HepG2 (cell line): Measurements from ENCODE around the gene PPA2. TPM values are rescaled to one million over a fixed set of nuclear protein-coding genes. Genes with fewer than 3 reads are reported as not detected.

Experiments used
- ATAC-seq: fragments of 200-7000 bp; cut with Tn5 transposase; 3 replicates; pipeline ENCODE4 v1.9.1; 2020; ENCODE audit warnings: mild to moderate bottlenecking, moderate library complexity
- BruUV-seq: library from RNA; stranded (reverse); fragments of 400-500 nt; replicated peaks from 2 replicates; lab custom pipeline; 2021; lab: Mats Ljungman, UMichigan
- CTCF ChIA-PET: fragments of 300-600 bp; formaldehyde crosslinking; extraction: SDS; loops from one replicate; lab custom pipeline; 2021; ENCODE audit warnings: low total read pairs, inconsistent platforms, low intra/inter-chr PET ratio; lab: Yijun Ruan, JAX
- POLR2A ChIA-PET: fragments of 350-600 bp; sonication (Branson Sonifier 250); formaldehyde crosslinking; loops from one replicate; lab custom pipeline; 2020; ENCODE audit warnings: antibody characterized with exemption, inconsistent platforms; lab: Yijun Ruan, JAX
- DNase-seq: peaks from one replicate; pipeline ENCODE4 v3.0.0-alpha.2; 2015; ENCODE audit warnings: low spot score
- FAIRE-seq: peaks from 3 replicates; lab custom pipeline; 2011; peaks lifted over from hg19 to GRCh38; lab: Jason Lieb, UNC
- H2AFZ ChIP-seq: one replicate; pipeline ENCODE4 v1.6.1; 2011; ENCODE audit warnings: low read length, inconsistent platforms
- H3K27ac ChIP-seq: fragments of 300-600 bp; 3 replicates; pipeline ENCODE4 v1.8.0; 2011; ENCODE audit warnings: mixed run types, mild to moderate bottlenecking, mixed read lengths, low read length, inconsistent platforms; ENCODE audit not compliant: insufficient read depth; ENCODE audit errors: extremely low read length
- H3K27me3 ChIP-seq, 2 experiments: fragments of 200-600 bp in 1 of 2; 2 replicates in 1 of 2; 3 replicates in 1 of 2; pipeline versions ENCODE4 v1.6.0 to v1.8.0; 2011; ENCODE audit warnings: low read length in 2 of 2, mild to moderate bottlenecking in 2 of 2, moderate library complexity in 2 of 2, inconsistent platforms in 1 of 2; ENCODE audit not compliant: insufficient read depth in 2 of 2, control insufficient read depth in 1 of 2
- H3K36me3 ChIP-seq, 2 experiments: fragments of 200-600 bp in 1 of 2; replicated peaks in 1 of 2; 2 replicates in 1 of 2; 3 replicates in 1 of 2; pipeline versions ENCODE4 v1.5.1 to v1.8.0; 2011; ENCODE audit warnings: low read length in 2 of 2, inconsistent platforms in 1 of 2; ENCODE audit not compliant: insufficient read depth in 2 of 2, control insufficient read depth in 1 of 2
- H3K4me1 ChIP-seq: 2 replicates; pipeline ENCODE4 v1.5.1; 2012; ENCODE audit warnings: low read length, inconsistent platforms; ENCODE audit not compliant: insufficient read depth
- H3K4me2 ChIP-seq: 2 replicates; pipeline ENCODE4 v1.6.0; 2011; ENCODE audit warnings: low read depth, low read length, inconsistent platforms
- H3K4me3 ChIP-seq, 3 experiments: fragments of 200-600 bp in 1 of 3; sonication (generic), shearing (Covaris generic) in 1 of 3; replicated peaks in 1 of 3; 2 replicates each; pipeline ENCODE4 v1.5.1; 2011 to 2016; ENCODE audit warnings: low read length in 3 of 3, inconsistent platforms in 2 of 3, low read depth in 2 of 3, mild to moderate bottlenecking in 2 of 3, control low read depth in 1 of 3, mixed read lengths in 1 of 3; ENCODE audit not compliant: insufficient read depth in 1 of 3
- H3K79me2 ChIP-seq: one replicate; pipeline ENCODE4 v1.6.1; 2011; ENCODE audit warnings: low read length, inconsistent platforms; ENCODE audit not compliant: insufficient read depth
- H3K9ac ChIP-seq: 2 replicates; pipeline ENCODE4 v1.6.0; 2011; ENCODE audit warnings: mild to moderate bottlenecking, low read depth, low read length, inconsistent platforms; ENCODE audit not compliant: insufficient read depth
- H3K9me3 ChIP-seq: 2 replicates; pipeline ENCODE4 v1.5.1; 2012; ENCODE audit warnings: mild to moderate bottlenecking, low read length
- H4K20me1 ChIP-seq: 2 replicates; pipeline ENCODE4 v1.6.0; 2011; ENCODE audit warnings: inconsistent platforms, mild to moderate bottlenecking, low read length, moderate library complexity; ENCODE audit not compliant: insufficient read depth
- CCAR2 ChIP-seq: fragments of 200-400 bp; formaldehyde crosslinking; optimal IDR thresholded peaks from 2 replicates; pipeline ENCODE3; 2018; ENCODE audit warnings: low read depth, mild to moderate bottlenecking, low read length, moderate library complexity
- DR1 ChIP-seq: sonication (generic); formaldehyde crosslinking; IDR thresholded peaks from 2 replicates; pipeline ENCODE4 v1.8.0; 2021; ENCODE audit warnings: mild to moderate bottlenecking, missing genetic modification reagents, inconsistent platforms
- KLF9 ChIP-seq: IDR thresholded peaks from 2 replicates; pipeline ENCODE4 v1.6.1; 2016; ENCODE audit warnings: low read depth
- MAFF ChIP-seq: IDR thresholded peaks from 2 replicates; pipeline ENCODE4 v1.6.1; 2011; ENCODE audit warnings: low read depth, low read length, improper control_type of control experiment
- PAF1 ChIP-seq: IDR thresholded peaks from 2 replicates; pipeline ENCODE4 v1.6.1; 2016; ENCODE audit warnings: missing genetic modification reagents, missing compliant biosample characterization
- SIN3A ChIP-seq: IDR thresholded peaks from 2 replicates; pipeline ENCODE4 v1.6.1; 2011; ENCODE audit warnings: low read depth, mild to moderate bottlenecking, control low read depth, low read length, borderline replicate concordance
- ZFP41 ChIP-seq: sonication (generic); formaldehyde crosslinking; IDR thresholded peaks from 2 replicates; pipeline ENCODE4 v1.4.0; 2020; ENCODE audit warnings: mild to moderate bottlenecking, missing genetic modification reagents, borderline replicate concordance
- ZNF383 ChIP-seq: sonication (generic); formaldehyde crosslinking; IDR thresholded peaks from 2 replicates; pipeline ENCODE4 v1.4.0; 2020; ENCODE audit warnings: missing genetic modification reagents, mild to moderate bottlenecking, borderline replicate concordance
- ZNF550 ChIP-seq: sonication (generic); formaldehyde crosslinking; IDR thresholded peaks from 2 replicates; pipeline ENCODE4 v1.4.0; 2020; ENCODE audit warnings: mild to moderate bottlenecking, missing genetic modification reagents, borderline replicate concordance
- ZNF792 ChIP-seq: IDR thresholded peaks from 2 replicates; pipeline ENCODE4 v1.6.1; 2016
- WGBS: methylation state at CpG from one replicate; pipeline ENCODE4 v1.1.6; 2017; ENCODE audit warnings: low lambda C conversion rate; 5-methylcytosine and 5-hydroxymethylcytosine counted together
- in situ Hi-C: cut with HindIII; loops from 2 replicates; pipeline ENCODE4 v1.10.0; 2017; ENCODE audit warnings: low pct_unique_long_range_greater_than_20kb; ENCODE audit not compliant: extremely low pct_ligation_motif_present
- intact Hi-C: fragments of 100-400 bp; cut with micrococcal nuclease; formaldehyde crosslinking; loops from one replicate; pipeline ENCODE4 v1.10.0; 2022; ENCODE audit not compliant: unreplicated experiment
- polyA plus RNA-seq, 8 experiments: library from polyadenylated mRNA; depleted of rRNA in 3 of 8; stranded (reverse) in 7 of 8; unstranded in 1 of 8; fragments of >200 nt; fragmentation: Illumina TruSeq in 4 of 8; extraction: Trizol in 4 of 8; gene quantifications; 2 replicates each; pipeline versions ENCODE4 v1.2.1 to v1.2.3, GENCODE V29; 2011 to 2016; ENCODE audit warnings: low read depth in 4 of 8, missing spikeins in 1 of 8, mixed read lengths in 1 of 8; ENCODE audit not compliant: insufficient read depth in 1 of 8
- total RNA-seq, 5 experiments: library from RNA; depleted of rRNA; stranded (reverse); fragments of >200 nt; fragmentation: Illumina TruSeq; extraction: Trizol; gene quantifications; 2 replicates each; pipeline ENCODE4 v1.2.3, GENCODE V29; 2016; ENCODE audit warnings: low read depth in 1 of 5
- TF ChIP-seq, protein P1 (sequence below), 2 experiments: fragments of 450-650 bp in 1 of 2; sonication (generic) in 1 of 2; formaldehyde crosslinking; IDR thresholded peaks; 2 replicates each; pipeline versions ENCODE4 v1.5.0 to v1.8.0; 2020 to 2022; ENCODE audit warnings: mild to moderate bottlenecking in 1 of 2, missing genetic modification reagents in 1 of 2
- TF ChIP-seq, protein P2 (sequence below): sonication (generic); formaldehyde crosslinking; IDR thresholded peaks from 2 replicates; pipeline ENCODE4 v1.5.1; 2020; ENCODE audit warnings: mild to moderate bottlenecking, missing genetic modification reagents, borderline replicate concordance
- TF ChIP-seq, protein P3 (sequence below): sonication (generic); formaldehyde crosslinking; conservative IDR thresholded peaks from 2 replicates; pipeline ENCODE4 v1.8.1; 2023; ENCODE audit warnings: missing genetic modification reagents
- TF ChIP-seq, protein P4 (sequence below): sonication (generic); formaldehyde crosslinking; IDR thresholded peaks from 2 replicates; pipeline ENCODE4 v1.4.0; 2020; ENCODE audit warnings: missing genetic modification reagents, low read depth, mild to moderate bottlenecking, borderline replicate concordance

PPA2 gene
- total and polyA plus RNA-seq, 2 of the 13 experiments (the other 11 are each of a cell fraction or from before 2014, with no cell fraction given): 44.2 to 70.6 TPM

DNA sequence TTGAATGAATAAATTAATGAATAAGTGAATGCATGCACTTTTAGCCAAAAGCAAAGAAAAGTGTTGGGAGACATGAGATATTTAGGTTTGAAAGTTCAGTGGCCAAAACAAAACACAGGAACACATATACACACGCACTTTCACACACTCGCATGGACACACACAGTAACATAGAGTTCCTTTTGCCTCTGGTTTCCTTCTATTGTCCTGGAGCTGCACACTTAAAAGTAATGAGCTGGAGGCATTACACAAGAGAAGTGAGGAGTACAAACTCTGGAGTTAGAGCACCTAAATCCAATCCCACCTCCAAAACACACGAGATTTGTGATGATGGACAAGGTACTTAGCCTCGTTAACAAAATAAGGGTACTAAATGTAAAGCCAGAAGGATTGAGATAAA, 18.7 kb downstream of the PPA2 start:
- no peaks in the 10 kb centered on the region for H3K36me3 ChIP-seq
- intact Hi-C loops: no loop called here
- ATAC-seq (no peak), DNase-seq (no peak), FAIRE-seq (no peak)
- H2AFZ ChIP-seq: no peak overlapping the region
- BruUV-seq: no TSS peak
- TF ChIP-seq ZNF550 (CRISPR knock-in tag): no peak
- TF ChIP-seq SIN3A: no peak
- no peak for TF ChIP-seq MAFF
- TF ChIP-seq, protein P1, sequence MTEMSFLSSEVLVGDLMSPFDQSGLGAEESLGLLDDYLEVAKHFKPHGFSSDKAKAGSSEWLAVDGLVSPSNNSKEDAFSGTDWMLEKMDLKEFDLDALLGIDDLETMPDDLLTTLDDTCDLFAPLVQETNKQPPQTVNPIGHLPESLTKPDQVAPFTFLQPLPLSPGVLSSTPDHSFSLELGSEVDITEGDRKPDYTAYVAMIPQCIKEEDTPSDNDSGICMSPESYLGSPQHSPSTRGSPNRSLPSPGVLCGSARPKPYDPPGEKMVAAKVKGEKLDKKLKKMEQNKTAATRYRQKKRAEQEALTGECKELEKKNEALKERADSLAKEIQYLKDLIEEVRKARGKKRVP (CRISPR knock-in tag; IDR thresholded peaks at IDR 0.05): no peak
- TF ChIP-seq ZNF383 (CRISPR knock-in tag): no peak
- no peak for TF ChIP-seq PAF1 (CRISPR knock-in tag)
- no peak for TF ChIP-seq ZFP41 (CRISPR knock-in tag)
- TF ChIP-seq, protein P2, sequence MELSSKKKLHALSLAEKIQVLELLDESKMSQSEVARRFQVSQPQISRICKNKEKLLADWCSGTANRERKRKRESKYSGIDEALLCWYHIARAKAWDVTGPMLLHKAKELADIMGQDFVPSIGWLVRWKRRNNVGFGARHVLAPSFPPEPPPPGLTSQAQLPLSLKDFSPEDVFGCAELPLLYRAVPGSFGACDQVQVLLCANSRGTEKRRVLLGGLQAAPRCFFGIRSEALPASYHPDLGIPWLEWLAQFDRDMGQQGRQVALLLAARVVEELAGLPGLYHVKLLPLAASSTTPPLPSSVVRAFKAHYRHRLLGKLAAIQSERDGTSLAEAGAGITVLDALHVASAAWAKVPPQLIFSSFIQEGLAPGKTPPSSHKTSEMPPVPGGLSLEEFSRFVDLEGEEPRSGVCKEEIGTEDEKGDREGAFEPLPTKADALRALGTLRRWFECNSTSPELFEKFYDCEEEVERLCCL (CRISPR knock-in tag): no peak
- TF ChIP-seq, protein P3, sequence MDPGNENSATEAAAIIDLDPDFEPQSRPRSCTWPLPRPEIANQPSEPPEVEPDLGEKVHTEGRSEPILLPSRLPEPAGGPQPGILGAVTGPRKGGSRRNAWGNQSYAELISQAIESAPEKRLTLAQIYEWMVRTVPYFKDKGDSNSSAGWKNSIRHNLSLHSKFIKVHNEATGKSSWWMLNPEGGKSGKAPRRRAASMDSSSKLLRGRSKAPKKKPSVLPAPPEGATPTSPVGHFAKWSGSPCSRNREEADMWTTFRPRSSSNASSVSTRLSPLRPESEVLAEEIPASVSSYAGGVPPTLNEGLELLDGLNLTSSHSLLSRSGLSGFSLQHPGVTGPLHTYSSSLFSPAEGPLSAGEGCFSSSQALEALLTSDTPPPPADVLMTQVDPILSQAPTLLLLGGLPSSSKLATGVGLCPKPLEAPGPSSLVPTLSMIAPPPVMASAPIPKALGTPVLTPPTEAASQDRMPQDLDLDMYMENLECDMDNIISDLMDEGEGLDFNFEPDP (CRISPR knock-in tag): no peak
- TF ChIP-seq CCAR2: no peak
- no peak for TF ChIP-seq KLF9 (CRISPR knock-in tag)
- TF ChIP-seq, protein P4, sequence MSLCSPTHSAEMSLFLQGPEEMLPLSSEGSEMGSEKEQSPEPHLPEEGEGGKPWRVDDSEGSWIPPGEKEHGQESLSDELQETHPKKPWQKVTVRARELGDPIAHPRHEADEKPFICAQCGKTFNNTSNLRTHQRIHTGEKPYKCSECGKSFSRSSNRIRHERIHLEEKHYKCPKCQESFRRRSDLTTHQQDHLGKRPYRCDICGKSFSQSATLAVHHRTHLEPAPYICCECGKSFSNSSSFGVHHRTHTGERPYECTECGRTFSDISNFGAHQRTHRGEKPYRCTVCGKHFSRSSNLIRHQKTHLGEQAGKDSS (CRISPR knock-in tag): no peak
- no peak for TF ChIP-seq ZNF792 (CRISPR knock-in tag)
- TF ChIP-seq DR1: no peak
- ChIA-PET CTCF (no interaction called here), POLR2A (no interaction called here)
- no peaks in the 10 kb centered on the region for H3K4me1 ChIP-seq
- WGBS: 97% methylated on average over 4 of the region's 4 CpGs
- H3K79me2 ChIP-seq: no peaks in the 10 kb centered on the region
- no peaks in the 10 kb centered on the region; a peak in 1 of 5 replicates for H3K27me3 ChIP-seq
- H4K20me1 ChIP-seq: no peaks in the 10 kb centered on the region
- no peak overlapping the region for H3K27ac ChIP-seq
- no peak overlapping the region for H3K9ac ChIP-seq
- in situ Hi-C loops: loop anchor here (25.0 kb wide), 1 partner anchor 543 kb away; no protein-coding TSS in a partner anchor
- no peak overlapping the region for H3K4me3 ChIP-seq
- no peaks in the 10 kb centered on the region for H3K9me3 ChIP-seq
- no peak overlapping the region for H3K4me2 ChIP-seq
